Kidney (tissue), 14 donors: Measurements from ENCODE around the gene TNIP2. TPM values are rescaled to one million over a fixed set of nuclear protein-coding genes. Genes with fewer than 3 reads are reported as not detected.

Experiments
- DNase-seq, 5 donors: peaks; one replicate each; pipeline ENCODE4 v3.0.0-alpha.2; 2013 to 2020
- FAIRE-seq: peaks from 2 replicates; lab custom pipeline; 2012; peaks lifted over from hg19 to GRCh38; lab: Jason Lieb, UNC
- H3K27ac ChIP-seq, 2 donors: one replicate each; pipeline ENCODE4 v1.7.0; 2013; ENCODE audit warnings: low read depth in 2 of 2, low read length in 2 of 2, inconsistent platforms in 1 of 2
- H3K27me3 ChIP-seq: one replicate; pipeline ENCODE4 v1.7.1; 2013; ENCODE audit warnings: low read length, inconsistent platforms; ENCODE audit not compliant: control insufficient read depth, insufficient read depth
- H3K36me3 ChIP-seq, 3 donors: one replicate each; pipeline versions ENCODE4 v1.7.0 to v1.7.1; 2013; ENCODE audit warnings: low read length in 3 of 3, control low read depth in 1 of 3, inconsistent platforms in 1 of 3; ENCODE audit not compliant: insufficient read depth in 3 of 3, control insufficient read depth in 2 of 3
- H3K4me1 ChIP-seq, 3 donors: one replicate each; pipeline versions ENCODE4 v1.7.0 to v1.7.1; 2013; ENCODE audit warnings: low read length in 3 of 3, inconsistent platforms in 1 of 3, low read depth in 1 of 3; ENCODE audit not compliant: control insufficient read depth in 2 of 3, insufficient read depth in 2 of 3
- H3K4me3 ChIP-seq, 3 donors: one replicate each; pipeline versions ENCODE4 v1.7.0 to v1.8.1; 2013; ENCODE audit warnings: low read length in 3 of 3, control low read depth in 1 of 3, inconsistent platforms in 1 of 3
- H3K9ac ChIP-seq, 3 donors: one replicate each; pipeline versions ENCODE4 v1.7.0 to v1.7.1; 2013; ENCODE audit warnings: low read length in 3 of 3, control low read depth in 1 of 3, inconsistent platforms in 1 of 3
- H3K9me3 ChIP-seq, 3 donors: one replicate each; pipeline versions ENCODE4 v1.7.0 to v1.7.1; 2013; ENCODE audit warnings: low read length in 3 of 3, control low read depth in 1 of 3, inconsistent platforms in 1 of 3; ENCODE audit not compliant: control insufficient read depth in 2 of 3, insufficient read depth in 1 of 3
- intact Hi-C: fragments of 100-400 bp; cut with DNase I; formaldehyde crosslinking; loops from one replicate; pipeline ENCODE4 v1.11.1; 2022
- polyA plus RNA-seq: library from polyadenylated mRNA; stranded (reverse); fragments of 350-450 nt; fragmentation: Illumina TruSeq; extraction: RNeasy Lipid Tissue Mini Kit (QIAGEN cat#74804); gene quantifications from one replicate; pipeline ENCODE4 v1.2.3, GENCODE V29; 2014; ENCODE audit warnings: low read depth, low replicate concordance; ENCODE audit not compliant: insufficient read depth
- total RNA-seq: library from RNA; stranded (reverse); fragmentation: NEBNext Ultra II Directional; extraction: Animal tissue kit (Norgen Biotek cat#: 25700); gene quantifications from one replicate; pipeline ENCODE4 v1.2.1, GENCODE V29; 2021
- TF ChIP-seq, protein P1 (sequence below): IDR thresholded peaks from 3 replicates; pipeline ENCODE4 v1.5.1; 2012; ENCODE audit warnings: mild to moderate bottlenecking, moderate library complexity, borderline replicate concordance; ENCODE audit not compliant: insufficient read depth; ENCODE audit errors: extremely low read depth
- donor health status: control.
- donor health status: control.
- donor health status: control.
- donor health status: control.
- donor health status: control.
- donor health status: DM: yes; HTN: yes; CAD: no.
- donor health status: Normal renal cell carcinoma (clear cell type).

The TNIP2 gene
- total and polyA plus RNA-seq, 2 donors from 2014 or later = 43.1 to 44.4 TPM

DNA sequence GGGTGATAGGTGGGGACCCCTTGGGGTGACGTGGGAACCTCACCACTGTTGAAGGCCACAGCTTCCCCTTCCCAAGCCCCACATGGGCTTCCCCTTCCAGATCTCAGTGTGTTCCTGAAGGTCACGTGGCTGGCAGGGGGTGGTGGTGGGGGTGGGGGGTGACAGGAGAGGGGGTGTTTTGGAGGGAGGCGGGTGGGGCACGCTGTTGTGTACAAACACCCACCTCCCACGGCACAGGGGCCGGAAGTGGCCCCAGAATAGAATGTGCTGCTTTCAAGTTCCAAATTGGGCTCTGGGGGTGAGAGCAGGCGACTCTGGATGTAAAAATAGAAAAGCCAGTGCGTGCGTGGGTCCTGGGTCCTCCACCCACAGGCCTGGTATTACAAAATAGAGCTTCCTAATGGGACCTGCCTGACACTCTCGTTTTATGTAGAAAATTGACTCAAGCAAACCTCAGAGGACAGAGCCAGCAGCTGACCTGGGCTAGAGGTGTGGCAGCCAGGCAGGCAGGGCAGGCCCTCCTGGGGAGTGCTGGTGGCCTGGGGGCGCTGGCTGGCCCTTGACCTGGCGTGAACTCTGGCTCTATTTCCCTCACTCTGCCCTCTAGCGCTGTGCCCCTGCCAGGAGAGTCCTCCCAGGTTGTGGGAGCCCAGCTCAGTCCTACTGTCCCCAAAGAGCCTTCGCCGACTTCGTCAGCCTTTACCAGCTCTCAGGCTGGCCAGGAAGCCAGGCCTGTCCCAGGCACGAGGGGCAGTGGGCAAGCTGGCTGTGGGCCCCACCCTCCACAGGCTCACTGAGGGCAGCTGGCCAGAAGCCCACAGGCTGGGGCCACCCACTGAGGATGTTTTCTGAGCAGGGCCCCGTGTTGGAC lies 31.3 kb upstream of the TNIP2 start:
- TF ChIP-seq, protein P1, sequence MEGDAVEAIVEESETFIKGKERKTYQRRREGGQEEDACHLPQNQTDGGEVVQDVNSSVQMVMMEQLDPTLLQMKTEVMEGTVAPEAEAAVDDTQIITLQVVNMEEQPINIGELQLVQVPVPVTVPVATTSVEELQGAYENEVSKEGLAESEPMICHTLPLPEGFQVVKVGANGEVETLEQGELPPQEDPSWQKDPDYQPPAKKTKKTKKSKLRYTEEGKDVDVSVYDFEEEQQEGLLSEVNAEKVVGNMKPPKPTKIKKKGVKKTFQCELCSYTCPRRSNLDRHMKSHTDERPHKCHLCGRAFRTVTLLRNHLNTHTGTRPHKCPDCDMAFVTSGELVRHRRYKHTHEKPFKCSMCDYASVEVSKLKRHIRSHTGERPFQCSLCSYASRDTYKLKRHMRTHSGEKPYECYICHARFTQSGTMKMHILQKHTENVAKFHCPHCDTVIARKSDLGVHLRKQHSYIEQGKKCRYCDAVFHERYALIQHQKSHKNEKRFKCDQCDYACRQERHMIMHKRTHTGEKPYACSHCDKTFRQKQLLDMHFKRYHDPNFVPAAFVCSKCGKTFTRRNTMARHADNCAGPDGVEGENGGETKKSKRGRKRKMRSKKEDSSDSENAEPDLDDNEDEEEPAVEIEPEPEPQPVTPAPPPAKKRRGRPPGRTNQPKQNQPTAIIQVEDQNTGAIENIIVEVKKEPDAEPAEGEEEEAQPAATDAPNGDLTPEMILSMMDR = no peak
- Histone ChIP-seq H3K36me3 (no peaks in the 10 kb centered on the region), H3K9me3 (no peaks in the 10 kb centered on the region), H3K27ac (no peak overlapping the region), H3K9ac (no peak overlapping the region), H3K4me3 (no peak overlapping the region), H3K4me1 (peaks cover 0 to 21% (median 13%) of the 10 kb centered on the region in 3 donors), H3K27me3 (no peaks in the 10 kb centered on the region)
- DNase-seq (peak in 2 of 5 donors; percentile 4 to 78), FAIRE-seq (no peak)
- intact Hi-C loops = no loop called here

DNA sequence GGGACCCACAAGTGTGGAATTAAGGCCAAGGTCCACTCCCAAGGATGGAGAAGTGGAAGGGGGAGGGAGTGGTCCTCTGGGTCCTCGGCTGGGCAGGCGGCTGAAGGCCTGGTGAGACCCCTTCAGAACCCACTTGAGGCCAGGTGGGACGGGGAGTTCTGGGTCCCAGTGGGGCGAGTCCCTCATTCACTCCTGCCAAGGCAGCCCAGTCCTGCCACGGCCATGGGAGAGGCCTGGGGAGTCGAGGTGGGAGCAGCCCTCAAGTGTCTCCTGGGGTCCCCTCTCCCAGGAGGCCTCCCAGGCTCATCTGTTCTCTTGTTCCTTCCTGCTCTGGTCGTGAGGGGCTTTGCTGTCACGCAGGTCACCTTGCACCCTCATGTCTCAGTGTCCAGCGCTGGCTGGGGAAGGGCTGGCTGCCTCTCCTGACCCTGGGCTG lies 30.7 kb upstream of the TNIP2 start:
- TF ChIP-seq, protein P1 = no peak
- H3K9ac ChIP-seq = no peak overlapping the region
- H3K27ac ChIP-seq = no peak overlapping the region
- DNase-seq (peak in 1 of 5 donors; percentile 75), FAIRE-seq (no peak)
- no peaks in the 10 kb centered on the region for H3K27me3 ChIP-seq
- no peak overlapping the region for H3K4me3 ChIP-seq
- no peaks in the 10 kb centered on the region for H3K9me3 ChIP-seq
- H3K4me1 ChIP-seq = peaks cover 0 to 16% (median 10%) of the 10 kb centered on the region in 3 donors
- H3K36me3 ChIP-seq = no peaks in the 10 kb centered on the region
- intact Hi-C loops = no loop called here

DNA sequence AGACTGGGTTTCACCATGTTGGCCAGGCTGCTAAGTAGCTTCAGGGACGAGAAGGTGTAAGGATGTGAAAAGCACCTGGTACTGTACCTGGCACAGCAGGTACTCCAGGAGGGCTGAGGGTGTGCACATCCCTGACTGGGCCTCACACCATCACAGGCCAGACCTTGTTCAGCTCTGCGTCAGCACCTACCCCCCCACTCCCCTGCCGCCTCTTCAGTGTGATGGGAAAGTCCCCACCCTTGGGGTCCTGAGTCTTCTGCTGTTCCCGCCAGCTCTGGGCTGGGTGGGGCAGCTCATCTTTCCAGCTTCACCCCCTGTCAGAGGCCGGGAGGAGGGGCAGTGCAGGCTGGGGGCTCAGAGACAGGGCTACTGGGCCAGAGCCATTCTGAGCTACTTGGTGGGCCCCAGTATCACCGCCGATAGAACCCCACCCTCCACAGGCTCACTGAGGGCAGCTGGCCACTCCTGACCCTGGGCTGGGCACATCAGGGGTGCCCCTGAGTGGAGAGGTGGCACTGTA lies 30.1 kb upstream of the TNIP2 start:
- no peaks in the 10 kb centered on the region for H3K36me3 ChIP-seq
- TF ChIP-seq, protein P1 = no peak
- H3K9me3 ChIP-seq = no peaks in the 10 kb centered on the region
- FAIRE-seq = no peak
- intact Hi-C loops = no loop called here
- DNase-seq = peak in 1 of 5 donors; percentile 72
- H3K4me3 ChIP-seq = no peak overlapping the region
- no peaks in the 10 kb centered on the region for H3K27me3 ChIP-seq
- peaks cover 0 to 12% (median 4%) of the 10 kb centered on the region in 3 donors for H3K4me1 ChIP-seq
- no peak overlapping the region for H3K9ac ChIP-seq
- H3K27ac ChIP-seq = no peak overlapping the region
